Measurements from ENCODE around the gene OR10T2.
"Not testable (repeated sequence)": the region's sequence is repeated elsewhere in the genome, so short reads cannot be mapped to it uniquely, and the experiment has no call there.

The OR10T2 gene

GRCh38 chr1:158398818-158399514 lies at the start of gene OR10T2:
Gene OR10T2 (minus strand): TSS chr1:158399466. CDS start chr1:158399466, 0 bp downstream.
- no peak for TF ChIP-seq CTCF (conservative IDR thresholded peaks at IDR 0.05; ENCODE audit: low read length)
- DNase-seq (ENCODE audit: low read depth) = no peak
- H3K4me3 ChIP-seq (ENCODE audit: low read length) = no peak within 1 kb of the TSS

GRCh38 chr1:158445376-158445775 lies 46.1 kb upstream of the OR10T2 start:
- H3K4me3 ChIP-seq (ENCODE audit: low read length) = no peak overlapping the region
- no peak for TF ChIP-seq CTCF (conservative IDR thresholded peaks at IDR 0.05; ENCODE audit: low read length)
- no peak for DNase-seq (ENCODE audit: low read depth)

- no peak for TF ChIP-seq CTCF (conservative IDR thresholded peaks at IDR 0.05; ENCODE audit: low read length)
- DNase-seq (ENCODE audit: low read depth) = no peak
- H3K4me3 ChIP-seq (ENCODE audit: low read length) = no peak overlapping the region
Observed at GRCh38 chr1:158434741-158435140, 35.5 kb upstream of the OR10T2 start.

GRCh38 chr1:158430163-158430562 lies 30.9 kb upstream of the OR10T2 start:
- not testable (repeated sequence) for DNase-seq (ENCODE audit: low read depth); H3K4me3 ChIP-seq (ENCODE audit: low read length)

GRCh38 chr1:158426137-158426536 lies 26.9 kb upstream of the OR10T2 start, which contains the start of gene OR10K2:
Gene OR10K2 (minus strand): TSS chr1:158426237. CDS start chr1:158420866, 5,371 bp downstream.
- no peak for TF ChIP-seq CTCF (conservative IDR thresholded peaks at IDR 0.05; ENCODE audit: low read length)
- DNase-seq (ENCODE audit: low read depth) = no peak
- H3K4me3 ChIP-seq (ENCODE audit: low read length) = no peak within 1 kb of the TSS

- H3K4me3 ChIP-seq (ENCODE audit: low read length) = no peak overlapping the region
- no peak for TF ChIP-seq CTCF (conservative IDR thresholded peaks at IDR 0.05; ENCODE audit: low read length)
- no peak for DNase-seq (ENCODE audit: low read depth)
Observed at GRCh38 chr1:158425027-158425426, 25.8 kb upstream of the OR10T2 start.

GRCh38 chr1:158422212-158422611 lies 22.9 kb upstream of the OR10T2 start:
- no peak for DNase-seq (ENCODE audit: low read depth)
- no peak overlapping the region for H3K4me3 ChIP-seq (ENCODE audit: low read length)
- TF ChIP-seq CTCF (conservative IDR thresholded peaks at IDR 0.05; ENCODE audit: low read length) = no peak
